GM19467 (cell line): ENCODE data around the gene ATG101.
"Not testable (repeated sequence)": the region's sequence is repeated elsewhere in the genome, so short reads cannot be mapped to it uniquely, and the experiment has no call there.

Source experiments
- ATAC-seq: cut with Tn5 transposase; IDR thresholded peaks from one replicate; pipeline ENCODE4 v1.9.1; 2021; ENCODE audit warnings: mild to moderate bottlenecking, moderate library complexity; ENCODE audit not compliant: unreplicated experiment

Gene ATG101

DNA sequence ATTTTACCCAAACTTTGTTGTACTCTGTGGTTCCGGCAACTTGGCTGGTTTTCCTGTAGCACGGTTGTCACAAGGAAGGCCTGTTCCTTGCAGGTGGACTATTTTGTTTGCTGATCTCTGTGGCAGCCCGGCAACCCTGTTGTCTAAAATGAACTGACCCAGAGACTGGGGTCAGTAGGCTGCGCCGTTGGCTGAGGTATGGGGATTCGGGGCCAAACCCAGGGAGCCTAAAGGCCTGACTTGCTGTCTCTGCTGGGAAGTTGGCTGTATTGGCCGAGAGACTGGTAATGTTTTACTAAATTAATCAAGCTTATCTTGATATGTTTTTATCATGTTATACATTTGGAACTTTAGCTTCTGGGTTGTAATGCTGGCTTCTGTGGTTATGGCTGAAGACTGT is 23.6 kb downstream of the ATG101 start:
- no peak for ATAC-seq

- ATAC-seq, result no peak
These were observed 26.7 kb downstream of the ATG101 start for GRCh38 chr12:52096332-52097044.

GRCh38 chr12:52097045-52097666 is 27.4 kb downstream of the ATG101 start:
- no peak for ATAC-seq

DNA sequence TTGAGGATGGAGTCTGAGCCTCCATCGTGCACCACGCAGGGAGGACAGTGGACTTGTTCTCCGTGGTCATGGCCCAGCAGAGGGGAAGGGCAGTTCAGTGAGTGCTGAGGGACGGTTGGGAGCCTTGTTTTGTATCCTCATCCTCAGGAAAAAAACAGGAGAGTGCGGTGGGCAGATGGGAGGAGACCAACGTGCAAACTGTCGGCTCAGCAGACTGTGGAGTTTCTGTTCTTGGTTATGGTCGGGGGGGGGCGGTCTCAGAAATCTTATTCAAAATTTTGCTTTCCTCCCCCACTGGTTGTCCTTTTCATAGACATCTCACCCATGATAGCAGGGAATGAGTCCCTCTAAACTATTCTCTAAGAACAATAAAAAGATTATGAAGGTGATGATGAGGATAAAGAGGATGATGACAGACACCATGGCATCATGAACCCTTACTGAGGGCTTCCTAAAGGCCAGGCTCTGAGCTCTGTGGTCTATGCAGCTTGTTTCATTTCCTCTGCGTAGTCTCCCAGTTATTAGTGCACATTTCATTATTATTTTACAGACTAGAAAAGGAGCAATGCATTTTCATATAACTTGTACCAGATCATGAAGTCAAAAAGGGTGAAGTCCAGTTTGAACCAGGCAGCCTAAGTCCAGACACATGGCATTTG is 34.8 kb downstream of the ATG101 start:
- not testable (repeated sequence) for ATAC-seq

- not testable (repeated sequence) for ATAC-seq
These were observed 46.7 kb downstream of the ATG101 start for GRCh38 chr12:52116222-52117125.

GRCh38 chr12:52117806-52118475 is 48.2 kb downstream of the ATG101 start:
- not testable (repeated sequence) for ATAC-seq

DNA sequence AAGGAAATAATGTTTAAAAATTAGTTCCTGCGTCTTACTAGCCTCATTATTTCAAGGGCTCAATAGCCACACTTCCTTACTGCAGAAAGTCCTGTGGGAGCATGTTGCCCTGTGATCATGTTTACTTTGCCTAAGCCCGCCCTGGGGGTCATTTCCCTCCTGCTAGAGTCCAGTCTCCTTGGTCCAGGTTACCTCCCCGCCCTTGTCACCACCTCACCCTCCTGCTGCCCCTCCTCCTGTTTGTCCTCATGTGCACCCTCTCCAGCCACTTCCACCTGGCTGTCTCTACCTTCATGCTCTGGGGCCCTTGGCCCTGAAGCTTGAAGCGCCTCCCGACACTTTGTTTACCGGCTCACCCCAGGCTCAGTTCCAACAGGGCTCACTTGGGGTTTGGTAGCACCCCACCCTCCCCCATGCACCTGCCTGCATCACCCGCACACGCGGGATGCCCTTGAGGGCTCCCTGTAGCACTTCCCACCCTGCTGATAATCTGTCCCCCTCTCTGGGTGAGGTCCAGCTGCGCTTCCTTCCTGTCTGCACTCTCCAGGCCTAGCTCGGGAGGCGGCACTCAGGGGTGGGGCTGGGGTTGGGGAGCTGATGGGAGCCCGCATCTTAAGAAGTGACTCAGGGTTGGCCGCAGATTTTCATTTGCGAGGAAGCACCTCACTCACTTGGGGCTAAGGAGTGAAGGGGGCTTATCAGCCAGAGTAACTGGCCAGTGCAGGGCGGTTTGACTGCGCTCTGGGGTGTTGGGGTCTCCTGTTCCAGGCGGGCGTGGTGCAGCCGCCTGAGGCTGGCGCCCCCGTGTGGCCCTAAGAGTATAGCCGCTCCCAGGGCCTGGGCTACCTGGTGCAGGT is 49.8 kb downstream of the ATG101 start:
- no peak for ATAC-seq

- ATAC-seq, result no peak
These were observed 51.4 kb downstream of the ATG101 start for GRCh38 chr12:52120951-52121823.

GRCh38 chr12:52121824-52122539 is 52.2 kb downstream of the ATG101 start:
- no peak for ATAC-seq

GRCh38 chr12:52122540-52122871 is 52.7 kb downstream of the ATG101 start:
- no peak for ATAC-seq

DNA sequence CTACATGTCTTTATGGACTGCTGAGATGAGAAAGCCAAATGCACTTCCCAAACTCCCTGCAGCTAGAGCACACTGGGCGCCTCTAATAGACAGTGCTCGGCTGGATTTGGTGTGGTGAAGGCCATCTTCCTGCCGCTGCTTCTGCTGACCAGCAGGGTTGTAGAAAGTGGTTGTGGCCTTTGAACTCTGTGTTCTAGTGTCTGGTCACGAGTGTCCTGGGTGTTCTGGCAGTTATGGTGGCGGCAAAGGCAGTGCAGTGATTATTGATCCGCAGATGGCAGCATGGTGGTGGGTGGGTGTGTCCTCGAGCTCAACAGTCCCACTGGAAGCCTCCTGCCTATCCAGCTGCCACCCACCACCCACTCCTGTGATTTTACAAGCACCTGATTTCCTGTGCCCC is 53.1 kb downstream of the ATG101 start:
- ATAC-seq, result no peak

- no peak for ATAC-seq
These were observed 53.9 kb downstream of the ATG101 start for GRCh38 chr12:52123487-52124186.

GRCh38 chr12:52125476-52125900 is 55.7 kb downstream of the ATG101 start:
- no peak for ATAC-seq

- no peak for ATAC-seq
These were observed 56.3 kb downstream of the ATG101 start for GRCh38 chr12:52126050-52126604.
